GM11168 (cell line): ENCODE results near the gene CELSR1.

ENCODE experiments used
- in situ Hi-C: fragments of 300-500 bp; cut with MboI; formaldehyde crosslinking; loops from one replicate; pipeline ENCODE4 v1.12.0; 2022; ENCODE audit warnings: low sequenced_read_pairs; ENCODE audit not compliant: unreplicated experiment

CELSR1 gene, protein sequence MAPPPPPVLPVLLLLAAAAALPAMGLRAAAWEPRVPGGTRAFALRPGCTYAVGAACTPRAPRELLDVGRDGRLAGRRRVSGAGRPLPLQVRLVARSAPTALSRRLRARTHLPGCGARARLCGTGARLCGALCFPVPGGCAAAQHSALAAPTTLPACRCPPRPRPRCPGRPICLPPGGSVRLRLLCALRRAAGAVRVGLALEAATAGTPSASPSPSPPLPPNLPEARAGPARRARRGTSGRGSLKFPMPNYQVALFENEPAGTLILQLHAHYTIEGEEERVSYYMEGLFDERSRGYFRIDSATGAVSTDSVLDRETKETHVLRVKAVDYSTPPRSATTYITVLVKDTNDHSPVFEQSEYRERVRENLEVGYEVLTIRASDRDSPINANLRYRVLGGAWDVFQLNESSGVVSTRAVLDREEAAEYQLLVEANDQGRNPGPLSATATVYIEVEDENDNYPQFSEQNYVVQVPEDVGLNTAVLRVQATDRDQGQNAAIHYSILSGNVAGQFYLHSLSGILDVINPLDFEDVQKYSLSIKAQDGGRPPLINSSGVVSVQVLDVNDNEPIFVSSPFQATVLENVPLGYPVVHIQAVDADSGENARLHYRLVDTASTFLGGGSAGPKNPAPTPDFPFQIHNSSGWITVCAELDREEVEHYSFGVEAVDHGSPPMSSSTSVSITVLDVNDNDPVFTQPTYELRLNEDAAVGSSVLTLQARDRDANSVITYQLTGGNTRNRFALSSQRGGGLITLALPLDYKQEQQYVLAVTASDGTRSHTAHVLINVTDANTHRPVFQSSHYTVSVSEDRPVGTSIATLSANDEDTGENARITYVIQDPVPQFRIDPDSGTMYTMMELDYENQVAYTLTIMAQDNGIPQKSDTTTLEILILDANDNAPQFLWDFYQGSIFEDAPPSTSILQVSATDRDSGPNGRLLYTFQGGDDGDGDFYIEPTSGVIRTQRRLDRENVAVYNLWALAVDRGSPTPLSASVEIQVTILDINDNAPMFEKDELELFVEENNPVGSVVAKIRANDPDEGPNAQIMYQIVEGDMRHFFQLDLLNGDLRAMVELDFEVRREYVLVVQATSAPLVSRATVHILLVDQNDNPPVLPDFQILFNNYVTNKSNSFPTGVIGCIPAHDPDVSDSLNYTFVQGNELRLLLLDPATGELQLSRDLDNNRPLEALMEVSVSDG (N-terminal part only)

DNA sequence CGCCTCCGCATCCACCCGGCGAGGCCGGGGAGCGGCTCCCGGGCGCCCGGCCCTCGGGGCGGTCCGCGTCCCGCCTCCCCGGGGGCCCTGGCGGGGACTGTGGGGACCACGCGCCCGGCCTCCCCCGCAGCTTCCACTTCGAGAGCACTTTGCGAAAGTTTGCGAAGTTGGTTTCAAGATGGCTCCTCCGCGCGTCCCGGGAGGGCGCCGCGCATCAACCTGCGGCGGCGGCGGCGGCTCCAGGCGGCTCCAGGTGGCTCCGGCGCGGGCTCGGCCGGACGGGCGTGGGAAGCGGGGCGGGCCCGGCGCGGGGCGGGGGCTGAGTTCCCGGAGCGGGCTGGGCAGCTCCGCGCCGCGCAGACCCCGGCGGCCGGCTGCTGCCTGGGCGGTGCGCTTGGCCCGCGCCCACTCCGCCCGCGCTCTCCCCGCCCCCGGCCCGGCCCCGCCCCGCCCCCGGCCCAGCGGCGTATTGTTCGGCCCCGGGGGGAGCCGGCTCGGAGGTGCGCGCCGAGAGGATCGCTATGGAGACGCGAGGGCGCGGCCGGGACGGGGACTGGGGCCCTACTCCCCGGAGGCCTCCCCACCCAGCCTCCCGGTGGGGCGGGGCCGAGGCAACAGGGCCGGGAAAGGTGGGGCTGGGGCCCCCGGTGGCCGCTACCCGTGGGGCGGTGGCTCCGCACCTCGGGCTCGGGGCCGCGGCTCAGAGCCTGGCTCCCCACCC is at the start of gene CELSR1:
Gene CELSR1, minus strand, starts transcription at position 396 of the 721 bp plus-strand sequence. CDS start 450 bp downstream, outside the sequence.
- in situ Hi-C loops, result no loop called here

DNA sequence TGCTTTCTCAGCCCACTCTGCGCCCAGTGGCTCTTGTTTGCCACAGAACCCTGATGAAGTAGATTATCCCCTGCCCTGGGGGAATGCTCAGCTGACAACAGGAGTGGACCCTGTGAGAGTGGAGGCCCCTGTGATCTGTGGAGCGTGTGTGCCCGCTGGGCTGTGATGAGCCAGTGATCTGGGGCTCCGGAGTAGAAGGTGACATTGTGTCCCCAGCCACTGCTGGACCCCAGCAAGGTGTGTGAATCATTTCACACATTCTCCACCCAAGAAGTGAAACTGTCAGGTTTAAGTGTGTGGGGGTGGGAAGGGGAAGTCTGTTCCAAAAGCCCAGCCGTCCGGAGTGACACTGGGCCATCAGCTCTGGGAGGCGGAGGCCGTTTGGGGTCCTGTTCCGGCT is 49.6 kb upstream of the CELSR1 start:
- in situ Hi-C loops, result no loop called here

DNA sequence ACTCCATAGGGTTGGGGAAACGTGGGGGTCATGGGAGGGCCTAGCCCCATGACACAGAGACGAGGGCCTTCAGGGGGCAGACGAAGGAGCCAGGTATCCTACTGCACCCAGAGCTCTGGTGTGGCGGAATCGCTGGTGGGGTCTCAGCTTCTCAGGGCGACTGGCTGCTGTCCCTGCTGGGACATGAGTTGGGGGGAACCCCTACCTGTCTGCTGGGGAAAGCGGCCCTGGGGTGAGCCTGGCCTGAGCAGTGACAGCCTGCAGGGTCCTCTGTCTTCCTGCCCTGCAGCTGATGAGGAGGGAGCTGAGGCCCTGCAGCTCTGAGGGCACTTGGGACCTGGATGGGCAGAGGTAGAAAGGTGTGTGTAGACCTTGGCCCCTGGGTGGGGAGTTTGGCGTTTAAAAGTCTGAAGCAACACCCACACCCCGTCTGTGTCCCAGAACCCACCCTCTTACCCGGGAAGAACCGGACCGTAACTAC is 49.2 kb upstream of the CELSR1 start:
- in situ Hi-C loops, result no loop called here

DNA sequence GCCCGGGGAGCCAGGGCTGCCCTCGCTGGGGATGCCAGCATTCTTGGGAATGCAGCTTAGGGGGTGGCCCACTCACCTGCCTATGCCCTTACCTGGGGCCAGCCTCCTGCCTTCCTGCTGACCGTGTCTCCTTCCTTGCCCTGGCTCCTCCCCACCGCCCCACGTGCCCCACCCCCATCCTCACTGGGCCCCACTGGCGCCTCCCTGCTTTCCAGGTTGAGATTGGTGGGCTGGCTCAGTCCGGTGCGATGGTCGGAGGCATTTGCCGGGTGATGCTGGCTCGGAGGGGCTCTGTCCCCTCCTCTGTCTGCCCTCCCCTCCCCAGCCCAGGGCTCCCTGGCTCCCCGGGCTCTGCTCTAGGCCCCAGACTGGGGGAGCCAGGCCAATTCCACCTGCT is 48.7 kb upstream of the CELSR1 start:
- in situ Hi-C loops, result no loop called here

DNA sequence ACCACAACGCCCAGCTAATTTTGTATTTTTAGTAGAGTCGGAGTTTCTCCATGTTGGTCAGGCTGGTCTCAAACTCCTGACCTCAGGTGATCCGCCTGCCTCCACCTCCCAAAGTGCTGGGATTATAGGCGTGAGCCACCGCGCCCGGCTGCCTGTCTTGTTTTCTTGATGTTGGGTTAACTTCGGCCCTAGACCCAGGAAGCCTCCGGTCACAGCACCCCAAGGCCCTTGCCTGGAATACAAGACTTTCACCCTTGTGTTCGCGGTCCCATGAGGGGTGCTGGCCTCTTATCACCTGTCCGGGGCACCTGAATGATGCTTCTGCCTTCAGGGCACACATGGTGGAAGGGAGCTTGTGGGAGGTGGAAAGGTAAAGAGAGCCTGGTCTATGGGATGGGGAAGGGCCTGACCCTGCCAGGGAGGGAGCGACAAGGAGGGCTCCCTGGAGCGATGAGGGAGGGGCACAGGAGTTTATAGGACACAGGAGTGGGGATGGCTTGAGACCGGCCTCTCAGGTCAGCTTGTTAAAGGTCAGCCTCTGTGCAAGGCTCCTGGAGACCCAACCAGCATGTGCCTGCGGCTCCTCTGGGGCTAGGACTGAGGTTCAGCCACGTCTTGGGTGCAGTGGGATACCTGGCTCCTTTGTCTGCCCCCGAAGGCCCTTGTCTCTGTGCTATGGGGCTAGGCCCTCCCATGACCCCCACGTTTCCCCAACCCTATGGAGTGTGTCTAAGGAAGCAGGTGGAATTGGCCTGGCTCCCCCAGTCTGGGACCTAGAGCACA is 48.1 kb upstream of the CELSR1 start:
- in situ Hi-C loops, result no loop called here

DNA sequence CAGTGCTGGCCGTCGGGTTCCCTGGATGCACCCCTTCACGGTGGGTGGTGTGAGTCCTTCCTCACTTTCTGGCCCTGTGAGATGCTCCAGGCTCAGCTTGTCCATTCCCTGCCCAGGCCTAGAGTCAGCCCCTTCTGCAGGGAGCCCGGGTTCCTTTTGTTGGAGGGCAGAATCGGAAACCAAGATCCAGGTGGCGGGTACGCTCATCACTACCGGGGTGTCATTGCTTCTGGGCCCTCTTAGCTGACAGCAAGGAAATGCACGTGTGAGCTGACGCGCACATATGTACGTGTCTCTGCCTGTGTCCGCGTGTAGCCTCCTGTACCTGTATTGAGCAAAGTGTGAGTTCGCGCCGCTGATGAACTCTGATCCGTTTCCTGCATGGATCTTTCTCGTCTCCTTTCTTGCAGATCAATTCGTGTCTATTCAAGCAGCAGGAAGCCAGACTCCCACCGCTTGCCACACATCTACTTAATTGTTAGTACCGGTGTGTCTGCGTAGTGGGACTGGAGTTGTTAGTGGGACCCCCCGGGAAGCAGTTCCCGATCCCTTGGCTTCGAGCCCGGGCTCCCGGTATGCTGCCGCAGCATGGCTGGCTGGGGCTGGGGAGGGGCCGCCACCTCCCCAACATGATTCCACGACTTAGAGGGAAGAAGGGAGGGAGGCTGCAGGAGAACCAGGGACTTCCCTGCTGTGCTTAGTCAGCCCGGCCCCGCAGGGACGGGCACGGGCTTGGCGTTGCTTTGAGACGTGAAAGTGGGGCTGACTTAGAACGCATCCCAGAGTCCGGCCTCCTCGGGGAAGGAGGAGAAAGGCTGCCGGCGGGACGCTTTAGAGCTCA is 46.9 kb upstream of the CELSR1 start:
- in situ Hi-C loops, result no loop called here

DNA sequence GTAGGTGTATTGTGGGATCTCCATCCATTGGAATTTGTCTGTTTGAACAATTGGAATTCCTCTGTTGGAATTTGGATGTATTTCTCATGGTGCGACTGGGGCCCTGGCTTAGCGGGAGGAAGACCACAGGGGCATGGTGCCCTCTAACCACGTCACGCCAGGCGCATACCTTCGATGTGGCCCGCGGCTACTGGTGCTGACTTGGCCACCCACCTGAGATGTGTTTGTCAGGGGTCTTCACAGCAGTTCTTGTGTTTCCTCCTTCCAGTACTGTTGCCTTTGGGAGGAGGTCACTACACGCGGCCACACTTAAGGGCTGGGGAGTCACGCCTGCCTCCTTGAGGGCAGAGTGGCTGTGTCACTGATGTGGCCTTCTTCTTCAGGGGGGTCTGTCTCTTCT is 46.2 kb upstream of the CELSR1 start:
- in situ Hi-C loops, result no loop called here

DNA sequence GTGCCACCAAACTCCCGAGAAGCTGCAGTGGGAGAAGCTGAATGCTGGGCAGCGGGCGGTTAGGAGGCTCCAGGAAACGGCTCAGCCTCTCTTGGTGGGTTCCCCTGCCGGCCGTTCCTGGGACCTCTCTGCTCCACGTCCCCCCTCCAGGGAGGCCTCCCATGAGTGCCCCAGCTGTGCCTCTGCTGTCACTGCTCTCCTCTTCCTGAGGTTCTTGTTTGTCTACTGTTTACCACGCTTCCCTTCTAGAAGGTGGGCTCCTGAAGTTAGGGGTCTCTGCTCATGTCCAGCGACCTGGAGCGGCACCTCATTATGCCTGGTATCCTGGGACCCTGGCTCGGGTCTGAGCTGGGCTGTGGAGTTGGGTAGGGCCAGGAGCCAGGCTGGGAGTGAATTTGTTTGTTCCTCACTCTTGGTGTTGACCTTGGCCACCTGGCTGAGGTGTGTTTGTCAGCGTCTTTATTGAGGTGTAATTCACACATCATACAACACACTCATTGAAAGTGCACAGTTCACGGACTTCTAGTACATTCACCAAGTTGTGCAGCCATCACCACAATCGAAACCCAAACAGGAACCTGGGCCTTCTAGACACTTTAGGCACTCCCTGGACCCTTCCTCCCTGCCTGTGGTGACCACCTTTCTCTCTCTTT is 45.0 kb upstream of the CELSR1 start:
- in situ Hi-C loops, result no loop called here

DNA sequence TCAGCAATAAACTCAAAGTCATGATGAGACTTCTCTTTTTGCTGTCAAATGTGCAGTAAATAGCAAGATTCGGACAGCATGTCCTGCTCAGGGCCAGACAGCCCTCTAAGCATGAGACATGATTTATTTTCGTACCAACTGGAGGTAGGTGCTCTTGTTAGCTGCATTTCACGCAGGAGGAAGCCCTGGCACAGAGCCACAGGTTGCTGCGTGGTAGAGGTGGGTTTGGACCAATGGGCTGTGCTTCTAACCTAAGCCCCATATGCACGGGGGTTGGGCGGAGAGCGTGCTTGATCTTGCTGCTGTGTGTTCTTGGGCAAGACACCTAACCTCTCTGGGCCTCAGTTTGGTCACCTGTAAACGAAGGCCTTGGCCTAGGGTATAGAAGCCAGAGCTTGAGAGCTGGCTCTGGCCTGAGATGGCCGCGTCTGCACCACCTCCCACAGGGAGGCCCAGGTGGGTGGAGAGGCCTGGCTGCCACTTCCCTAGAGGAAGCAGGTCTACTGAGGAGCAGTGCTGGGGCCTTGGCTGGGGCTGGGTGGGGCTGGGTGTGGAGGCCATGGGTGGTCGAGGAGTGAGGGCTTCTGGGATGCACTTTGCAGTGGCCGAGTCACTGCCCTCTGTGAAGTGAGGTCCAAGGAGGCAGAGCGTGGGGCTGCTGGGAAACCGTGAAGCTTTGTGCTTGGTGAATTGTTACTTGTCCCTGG is 44.3 kb upstream of the CELSR1 start:
- in situ Hi-C loops, result no loop called here

DNA sequence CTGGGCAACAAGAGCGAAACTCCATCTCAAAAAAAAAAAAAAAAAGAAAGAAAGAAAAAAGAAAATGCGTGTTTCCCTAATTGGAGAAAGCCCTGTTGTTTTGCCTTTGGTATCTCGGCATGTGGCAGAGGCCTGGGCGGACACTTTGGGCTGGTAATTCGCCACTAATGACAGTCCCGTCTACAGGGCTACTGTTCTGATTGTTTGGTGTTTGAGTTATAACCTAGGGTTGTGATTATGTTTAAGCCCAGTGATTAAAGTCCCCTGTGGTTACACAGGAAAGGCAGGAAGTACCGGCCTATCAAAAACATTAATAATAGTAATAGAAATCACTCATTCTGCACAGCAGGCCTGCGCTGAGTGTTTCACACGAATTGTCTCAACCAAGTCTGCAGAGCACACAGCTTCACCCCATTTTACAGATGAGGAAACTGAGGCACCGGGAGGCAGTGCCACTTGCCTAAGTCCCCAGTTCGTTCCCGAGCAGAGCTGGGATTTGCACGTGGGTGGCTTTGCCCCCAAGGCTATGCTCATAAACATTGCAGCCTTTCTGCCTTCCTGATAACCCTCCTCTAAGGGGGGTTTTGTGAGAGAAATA is 43.6 kb upstream of the CELSR1 start:
- in situ Hi-C loops, result no loop called here

DNA sequence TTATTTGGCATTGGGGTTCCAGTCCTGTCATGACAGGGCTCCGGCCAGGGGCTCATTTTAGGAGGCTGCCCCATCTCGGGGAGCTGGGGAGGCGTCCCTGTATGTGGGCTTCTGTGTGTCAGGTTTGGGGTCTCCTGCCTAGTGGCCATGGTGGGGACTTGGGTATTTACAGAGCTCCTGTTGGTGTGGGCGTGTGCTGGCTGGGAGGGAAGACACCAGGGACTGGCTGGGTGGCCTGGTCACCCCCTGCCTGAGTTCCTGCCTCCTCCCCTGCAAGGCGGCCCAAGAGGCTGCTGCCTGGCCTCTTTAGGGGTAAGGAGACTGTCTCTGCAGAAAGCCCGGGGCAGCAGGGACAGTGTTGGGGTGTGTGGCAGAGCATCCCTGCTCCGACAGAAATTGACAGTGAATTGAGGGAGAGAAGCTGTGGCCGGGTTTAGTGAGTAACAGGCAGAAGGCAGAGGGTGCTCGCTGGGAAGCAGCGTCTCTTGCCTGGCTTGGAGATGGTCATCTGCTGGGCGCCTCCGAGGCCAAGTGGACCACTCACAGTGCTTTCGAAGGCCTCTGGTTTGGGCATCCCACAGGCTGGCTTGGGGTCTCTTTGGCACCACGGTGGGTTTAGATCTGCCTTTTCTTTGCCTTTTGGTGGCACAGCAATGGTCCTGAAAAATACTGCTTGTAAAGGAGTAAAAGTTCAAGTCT is 42.5 kb upstream of the CELSR1 start:
- in situ Hi-C loops, result no loop called here

DNA sequence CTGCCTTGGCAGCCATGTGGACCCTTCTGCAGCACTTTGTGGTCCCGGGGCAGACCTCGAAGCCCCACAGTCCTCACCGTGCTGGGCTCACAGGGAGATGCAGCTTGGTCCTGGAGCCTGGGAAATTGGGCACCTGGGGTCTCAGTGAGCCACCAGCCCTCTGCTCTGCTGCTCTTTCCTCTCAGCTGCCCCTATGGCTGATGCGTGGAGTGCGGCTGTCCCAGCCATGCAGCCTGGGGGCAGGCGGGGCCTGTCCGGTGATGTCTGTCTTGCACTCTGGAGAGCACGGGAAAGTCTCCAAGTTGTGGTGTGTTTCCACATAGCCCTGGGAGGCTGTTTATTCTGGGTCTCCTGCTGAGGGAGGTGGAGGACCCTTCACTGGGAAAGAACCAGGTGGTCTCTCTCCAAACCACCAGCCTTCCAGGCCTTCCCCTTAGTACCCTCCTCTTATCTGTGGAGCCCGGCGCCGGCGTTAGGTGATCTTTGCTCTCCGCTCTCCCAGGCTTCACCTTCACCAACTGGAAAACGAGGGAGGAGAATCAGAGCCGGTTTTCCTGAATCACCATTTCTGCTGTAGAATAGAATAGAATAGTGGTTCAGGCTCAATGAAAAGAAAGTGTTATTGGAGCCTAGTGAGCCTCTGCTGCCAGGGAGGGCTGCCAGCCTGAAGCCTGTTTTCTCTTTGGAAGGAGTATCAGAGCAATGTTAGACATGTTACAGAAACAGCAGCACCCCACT is 41.6 kb upstream of the CELSR1 start:
- in situ Hi-C loops, result no loop called here

DNA sequence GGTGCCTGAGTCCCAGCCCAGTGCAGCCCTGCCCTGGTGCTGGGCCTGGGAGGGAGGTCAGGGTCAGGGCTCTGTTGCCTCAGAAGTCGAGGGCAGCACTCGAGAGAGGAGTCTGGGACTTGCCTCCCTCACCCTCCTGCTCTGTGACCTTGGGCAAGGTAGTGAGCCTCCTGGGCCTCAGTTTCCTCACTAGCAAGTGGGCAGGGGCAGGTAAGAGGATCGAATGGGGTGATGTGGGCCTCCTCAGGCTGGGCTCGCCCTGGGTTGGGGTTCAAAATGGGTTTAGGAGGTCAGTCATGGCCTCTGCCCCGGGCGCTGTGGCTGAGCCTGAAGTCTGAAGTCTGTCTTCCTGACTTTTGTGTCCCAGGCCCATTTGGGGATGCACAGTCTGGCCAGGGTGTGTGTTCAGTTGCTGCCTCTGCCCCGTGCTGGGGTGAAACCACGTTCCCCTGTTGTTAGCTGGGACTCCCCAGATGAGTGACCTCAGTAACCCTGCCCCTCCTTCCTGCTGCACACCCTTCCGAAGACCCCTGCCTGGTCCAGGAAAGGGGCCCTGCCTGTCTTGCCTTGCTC is 40.9 kb upstream of the CELSR1 start:
- in situ Hi-C loops, result no loop called here

DNA sequence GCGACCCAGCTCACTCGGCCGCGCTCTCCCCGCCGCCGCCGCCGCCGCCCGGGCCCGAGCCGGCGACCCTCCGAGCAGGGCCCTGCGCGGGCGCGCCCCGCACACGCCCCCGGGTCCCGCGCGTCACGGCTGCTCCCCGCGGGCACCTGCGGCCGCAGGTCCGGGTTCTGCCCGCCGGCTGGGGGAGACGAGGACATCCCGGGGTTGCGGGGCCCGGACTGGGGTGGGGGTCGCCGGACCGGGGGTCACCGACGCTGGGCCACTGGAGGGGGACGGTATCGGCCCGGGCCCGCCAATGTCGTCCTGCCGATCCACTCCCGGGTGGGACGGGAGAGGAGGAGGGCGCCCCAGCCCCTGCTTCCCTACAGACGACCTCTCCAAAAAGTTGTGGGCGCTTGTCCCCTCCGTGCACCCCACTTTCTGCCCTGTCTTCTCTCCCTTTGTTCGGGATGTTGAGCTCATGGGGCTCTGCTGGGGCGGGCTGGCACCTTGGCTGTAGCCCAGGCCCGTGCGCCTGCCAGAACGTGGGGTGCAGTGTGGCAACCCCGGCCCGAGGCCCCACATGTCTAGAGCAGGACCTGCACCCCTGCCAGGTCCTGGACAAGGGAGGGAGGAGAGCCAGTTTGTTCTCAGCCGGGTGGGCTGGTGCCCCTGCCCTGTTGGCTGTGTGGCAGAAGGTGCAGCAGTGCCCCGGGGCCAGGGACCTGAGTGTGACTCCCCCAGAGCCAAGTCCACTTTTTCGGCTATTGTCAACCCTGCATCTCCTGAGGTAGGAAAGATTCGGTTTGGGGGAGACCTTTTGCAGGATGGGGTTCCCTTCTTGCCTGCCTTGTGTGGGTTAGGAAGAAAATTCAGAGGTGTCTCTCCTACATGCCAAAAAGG is 40.2 kb upstream of the CELSR1 start:
- in situ Hi-C loops, result no loop called here
